CD4-positive, alpha-beta T cell treated with Interleukin-17A for 1 hour (primary cell): ENCODE data around the gene CLDN9.

ENCODE experiments used
- DNase-seq: peaks from one replicate; pipeline ENCODE4 v3.0.0-alpha.2; 2020

Gene CLDN9

GRCh38 chr16:2974319-2975056 lies 38.2 kb upstream of the CLDN9 start:
- DNase-seq: no peak

- DNase-seq: no peak
Measured at GRCh38 chr16:2975161-2975795, 37.4 kb upstream of the CLDN9 start.

GRCh38 chr16:2976201-2976600 lies 36.5 kb upstream of the CLDN9 start:
- no peak for DNase-seq

GRCh38 chr16:2976673-2977072 lies 36.0 kb upstream of the CLDN9 start:
- no peak for DNase-seq

GRCh38 chr16:2977440-2977839 lies 35.3 kb upstream of the CLDN9 start:
- DNase-seq: no peak

GRCh38 chr16:2979669-2980226 lies 33.0 kb upstream of the CLDN9 start:
- DNase-seq: no peak

GRCh38 chr16:2980227-2981176 lies 32.2 kb upstream of the CLDN9 start, which contains the start of gene PKMYT1:
Gene PKMYT1, minus strand, starts transcription at chr16:2980446. Its CDS starts 789 bp downstream, at chr16:2979657.
- peak; percentile 94 for DNase-seq

- no peak for DNase-seq
Measured at GRCh38 chr16:2981177-2981898, 31.4 kb upstream of the CLDN9 start.

- no peak for DNase-seq
Measured at GRCh38 chr16:2981899-2982250, 30.8 kb upstream of the CLDN9 start.

GRCh38 chr16:2982402-2982801 lies 30.3 kb upstream of the CLDN9 start:
- no peak for DNase-seq

- DNase-seq: peak; percentile 71
Measured at GRCh38 chr16:2983706-2984136, 29.0 kb upstream of the CLDN9 start.

GRCh38 chr16:2985462-2985861 lies 27.3 kb upstream of the CLDN9 start:
- DNase-seq: no peak

GRCh38 chr16:2985893-2986355 lies 26.8 kb upstream of the CLDN9 start:
- no peak for DNase-seq

GRCh38 chr16:2986623-2987188 lies 26.0 kb upstream of the CLDN9 start:
- DNase-seq: no peak

- no peak for DNase-seq
Measured at GRCh38 chr16:2987286-2987685, 25.4 kb upstream of the CLDN9 start.

GRCh38 chr16:2987833-2988232 lies 24.9 kb upstream of the CLDN9 start:
- no peak for DNase-seq

GRCh38 chr16:2988590-2989099 lies 24.1 kb upstream of the CLDN9 start:
- DNase-seq: no peak

GRCh38 chr16:2990891-2991290 lies 21.8 kb upstream of the CLDN9 start:
- no peak for DNase-seq

GRCh38 chr16:2991566-2992261 lies 21.0 kb upstream of the CLDN9 start:
- no peak for DNase-seq

GRCh38 chr16:2992383-2993081 lies 20.2 kb upstream of the CLDN9 start:
- no peak for DNase-seq
